ENCODE measurements around the gene CAMTA1.
"Not testable (repeated sequence)": the region's sequence is repeated elsewhere in the genome, so short reads cannot be mapped to it uniquely, and the experiment has no call there.

CAMTA1 gene

GRCh38 chr1:6810146-6810734 lies 25.0 kb downstream of the CAMTA1 start:
- DNase-seq (ENCODE audit: low read depth in 2 of 2) = not testable (repeated sequence)

- DNase-seq (ENCODE audit: low read depth in 2 of 2) = no peak
These were observed 26.3 kb downstream of the CAMTA1 start for GRCh38 chr1:6811583-6811982.

- DNase-seq (ENCODE audit: low read depth in 2 of 2) = no peak
These were observed 27.9 kb downstream of the CAMTA1 start for GRCh38 chr1:6813165-6813564.

- DNase-seq (ENCODE audit: low read depth in 2 of 2) = no peak
These were observed 30.5 kb downstream of the CAMTA1 start for GRCh38 chr1:6815726-6816125.

GRCh38 chr1:6819246-6820040 lies 34.2 kb downstream of the CAMTA1 start:
- DNase-seq (ENCODE audit: low read depth in 2 of 2) = no peak

- no peak for DNase-seq (ENCODE audit: low read depth in 2 of 2)
These were observed 35.6 kb downstream of the CAMTA1 start for GRCh38 chr1:6820899-6821298.

GRCh38 chr1:6822530-6823359 lies 37.5 kb downstream of the CAMTA1 start:
- no peak for DNase-seq (ENCODE audit: low read depth in 2 of 2)

GRCh38 chr1:6823793-6824192 lies 38.5 kb downstream of the CAMTA1 start:
- no peak for DNase-seq (ENCODE audit: low read depth in 2 of 2)

- no peak for DNase-seq (ENCODE audit: low read depth in 2 of 2)
These were observed 39.6 kb downstream of the CAMTA1 start for GRCh38 chr1:6824665-6825368.

GRCh38 chr1:6825828-6826227 lies 40.6 kb downstream of the CAMTA1 start:
- DNase-seq (ENCODE audit: low read depth in 2 of 2) = no peak

GRCh38 chr1:6827079-6827478 lies 41.8 kb downstream of the CAMTA1 start:
- DNase-seq (ENCODE audit: low read depth in 2 of 2) = no peak

GRCh38 chr1:6827630-6828165 lies 42.4 kb downstream of the CAMTA1 start:
- DNase-seq (ENCODE audit: low read depth in 2 of 2) = no peak

- no peak for DNase-seq (ENCODE audit: low read depth in 2 of 2)
These were observed 46.1 kb downstream of the CAMTA1 start for GRCh38 chr1:6831366-6831765.

- not testable (repeated sequence) for DNase-seq (ENCODE audit: low read depth in 2 of 2)
These were observed 46.8 kb downstream of the CAMTA1 start for GRCh38 chr1:6832006-6832405.

- DNase-seq (ENCODE audit: low read depth in 2 of 2) = no peak
These were observed 47.4 kb downstream of the CAMTA1 start for GRCh38 chr1:6832531-6833188.

GRCh38 chr1:6833804-6834203 lies 48.5 kb downstream of the CAMTA1 start:
- no peak for DNase-seq (ENCODE audit: low read depth in 2 of 2)

GRCh38 chr1:6834366-6834765 lies 49.1 kb downstream of the CAMTA1 start:
- DNase-seq (ENCODE audit: low read depth in 2 of 2) = no peak

GRCh38 chr1:6835139-6835538 lies 49.9 kb downstream of the CAMTA1 start:
- DNase-seq (ENCODE audit: low read depth in 2 of 2) = no peak

- DNase-seq (ENCODE audit: low read depth in 2 of 2) = no peak
These were observed 57.0 kb downstream of the CAMTA1 start for GRCh38 chr1:6842301-6842700.

- not testable (repeated sequence) for DNase-seq (ENCODE audit: low read depth in 2 of 2)
These were observed 60.5 kb downstream of the CAMTA1 start for GRCh38 chr1:6845786-6846185.

GRCh38 chr1:6848816-6849215 lies 63.6 kb downstream of the CAMTA1 start:
- no peak for DNase-seq (ENCODE audit: low read depth in 2 of 2)
